ENCODE results near the gene PDS5B. TPM values are rescaled to one million over a fixed set of nuclear protein-coding genes. Genes with fewer than 3 reads are reported as not detected.
A peak's percentile ranks its signal among the peaks of the same experiment; 100 is the strongest.

Gene PDS5B
- total and polyA plus RNA-seq, 2 donors (not counting 1 experiment from before 2014, with no cell fraction given): 6.6 to 62.9 TPM

- Histone ChIP-seq H2AFZ (ENCODE audit: insufficient read depth, low read depth, low read length, poor library complexity, severe bottlenecking) (peak overlapping the region; percentile 90), H3K4me3 (ENCODE audit: control extremely low read depth in 1 of 5, extremely low read depth in 1 of 5, insufficient read depth in 1 of 5, low read depth in 2 of 5, low read length in 4 of 5) (peak overlapping the region; percentile 72 to 98 (median 86)), H3K9ac (ENCODE audit: low read length) (peak overlapping the region; percentile 99), H3K9me3 (ENCODE audit: control extremely low read depth in 1 of 3, control insufficient read depth in 2 of 3, insufficient read depth in 1 of 3, low read length in 2 of 3) (no peaks in the 10 kb centered on the region), H3K27me3 (replicated peaks in 1 of 4; ENCODE audit: control extremely low read depth in 1 of 4, control insufficient read depth in 3 of 4, insufficient read depth in 4 of 4, low read length in 3 of 4) (no peaks in the 10 kb centered on the region), H3K4me1 (ENCODE audit: control insufficient read depth in 2 of 2, insufficient read depth in 2 of 2, low read length in 2 of 2) (peaks cover 20 to 41% of the 10 kb centered on the region in 2 donors), H3K36me3 (replicated peaks in 1 of 2; ENCODE audit: control extremely low read depth in 1 of 2, control insufficient read depth in 1 of 2, extremely low read depth in 1 of 2, insufficient read depth in 2 of 2, low read length in 1 of 2) (peaks cover 2 to 21% of the 10 kb centered on the region in 2 experiments), H3K27ac (ENCODE audit: low read length in 2 of 2) (peak overlapping the region; percentile 98), H3K4me2 (replicated peaks; ENCODE audit: low read depth, low read length, poor library complexity, severe bottlenecking) (peak overlapping the region; percentile 80), H4K20me1 (ENCODE audit: control insufficient read depth, insufficient read depth, low read length, poor library complexity, severe bottlenecking) (no peaks in the 10 kb centered on the region), H3K79me2 (ENCODE audit: control insufficient read depth, insufficient read depth, low read length) (peaks cover 62% of the 10 kb centered on the region)
- 48% methylated on average over 13 of the region's 22 CpGs for WGBS (ENCODE audit: insufficient coverage)
- intact Hi-C loops (cut with micrococcal nuclease): loop anchor here (1.0 to 10.0 kb wide), 9 partner anchors 49 to 1375 kb away; partner anchors contain the start of genes BRCA2, PDS5B and ZAR1L
- peak; percentile 10 for DNase-seq
- Mint-ChIP-seq H3K27ac (peak overlapping the region; percentile 99), H3K27me3 (no peaks in the 10 kb centered on the region), H3K4me3 (peak overlapping the region; percentile 98), H3K4me1 (peaks cover 53% of the 10 kb centered on the region), H3K9me3 (ENCODE audit: insufficient read depth) (no peaks in the 10 kb centered on the region)
- TF ChIP-seq CTCF (IDR thresholded peaks at IDR 0.05) (no peak), EZH2 (IDR thresholded peaks at IDR 0.05; ENCODE audit: borderline replicate concordance, insufficient read depth, low read depth, low read length, poor library complexity, severe bottlenecking) (no peak)
- ATAC-seq (ENCODE audit: low read depth): no peak
- CTCF ChIA-PET: interaction anchor here (1.0 to 3.3 kb wide), 8 partner anchors 43 to 1006 kb away, joined by 3 to 10 read pairs (median 4); partner anchors contain the start of gene PDS5B
- POLR2A ChIA-PET: interaction anchor here (0.7 to 1.8 kb wide), 4 partner anchors 48 to 222 kb away, joined by 5 to 25 read pairs (median 6); partner anchors contain the start of genes BRCA2, N4BP2L1, PDS5B and ZAR1L
These were observed 48.6 kb upstream of the PDS5B start for GRCh38 chr13:32537580-32538142.

GRCh38 chr13:32538143-32538620 lies 48.1 kb upstream of the PDS5B start:
- H3K27ac Mint-ChIP-seq: peak overlapping the region; percentile 99
- intact Hi-C loops (cut with micrococcal nuclease): loop anchor here (1.0 to 10.0 kb wide), 9 partner anchors 48 to 1375 kb away; partner anchors contain the start of genes BRCA2, PDS5B and ZAR1L
- CTCF ChIA-PET: interaction anchor here (1.0 to 3.3 kb wide), 9 partner anchors 42 to 1005 kb away, joined by 3 to 10 read pairs (median 4); partner anchors contain the start of gene PDS5B

More at GRCh38 chr13:32538143-32538620, 48.1 kb upstream of the PDS5B start:
- Histone ChIP-seq H2AFZ (ENCODE audit: insufficient read depth, low read depth, low read length, poor library complexity, severe bottlenecking) (peak overlapping the region; percentile 90), H3K4me2 (replicated peaks; ENCODE audit: low read depth, low read length, poor library complexity, severe bottlenecking) (peak overlapping the region; percentile 80), H3K9ac (ENCODE audit: low read length) (peak overlapping the region; percentile 99), H3K36me3 (replicated peaks in 1 of 2; ENCODE audit: control extremely low read depth in 1 of 2, control insufficient read depth in 1 of 2, extremely low read depth in 1 of 2, insufficient read depth in 2 of 2, low read length in 1 of 2) (peaks cover 2 to 21% of the 10 kb centered on the region in 2 experiments), H4K20me1 (ENCODE audit: control insufficient read depth, insufficient read depth, low read length, poor library complexity, severe bottlenecking) (no peaks in the 10 kb centered on the region), H3K79me2 (ENCODE audit: control insufficient read depth, insufficient read depth, low read length) (peaks cover 57% of the 10 kb centered on the region), H3K4me1 (ENCODE audit: control insufficient read depth in 2 of 2, insufficient read depth in 2 of 2, low read length in 2 of 2) (peaks cover 20 to 41% of the 10 kb centered on the region in 2 donors), H3K27me3 (replicated peaks in 1 of 4; ENCODE audit: control extremely low read depth in 1 of 4, control insufficient read depth in 3 of 4, insufficient read depth in 4 of 4, low read length in 3 of 4) (no peaks in the 10 kb centered on the region), H3K9me3 (ENCODE audit: control extremely low read depth in 1 of 3, control insufficient read depth in 2 of 3, insufficient read depth in 1 of 3, low read length in 2 of 3) (no peaks in the 10 kb centered on the region), H3K4me3 (ENCODE audit: control extremely low read depth in 1 of 5, extremely low read depth in 1 of 5, insufficient read depth in 1 of 5, low read depth in 2 of 5, low read length in 4 of 5) (peak overlapping the region; percentile 72 to 98 (median 86)), H3K27ac (ENCODE audit: low read length in 2 of 2) (peak overlapping the region; percentile 98)
- ATAC-seq (ENCODE audit: low read depth): peak; percentile 78
- peaks cover 49% of the 10 kb centered on the region for H3K4me1 Mint-ChIP-seq
- TF ChIP-seq EZH2 (IDR thresholded peaks at IDR 0.05; ENCODE audit: borderline replicate concordance, insufficient read depth, low read depth, low read length, poor library complexity, severe bottlenecking) (no peak), CTCF (IDR thresholded peaks at IDR 0.05) (no peak)
- H3K4me3 Mint-ChIP-seq: peak overlapping the region; percentile 98
- POLR2A ChIA-PET: interaction anchor here (1.4 to 1.8 kb wide), 3 partner anchors 48 to 223 kb away, joined by 6 to 25 read pairs (median 7); partner anchors contain the start of genes BRCA2, N4BP2L1, PDS5B and ZAR1L
- under 1% methylated on average over 23 of the region's 23 CpGs for WGBS (ENCODE audit: insufficient coverage)
- no peaks in the 10 kb centered on the region for H3K27me3 Mint-ChIP-seq
- DNase-seq: no peak
- no peaks in the 10 kb centered on the region for H3K9me3 Mint-ChIP-seq (ENCODE audit: insufficient read depth)

All from B cell (primary cell).